ENCODE measurements around the gene LATS2. TPM values are rescaled to one million over a fixed set of nuclear protein-coding genes. Genes with fewer than 3 reads are reported as not detected.
"Not testable (repeated sequence)": the region's sequence is repeated elsewhere in the genome, so short reads cannot be mapped to it uniquely, and the experiment has no call there.

LATS2 gene
- total RNA-seq, 2 experiments from 2014 or later: 6.2 to 6.5 TPM

- DNase-seq (no peak), ATAC-seq (ENCODE audit: poor library complexity) (no peak)
- Histone ChIP-seq H3K4me3 (ENCODE audit: low read length) (no peak overlapping the region), H3K4me1 (ENCODE audit: insufficient read depth, low read length) (no peaks in the 10 kb centered on the region), H3K27me3 (ENCODE audit: control insufficient read depth in 1 of 2, insufficient read depth in 2 of 2, low read length in 2 of 2) (no peaks in the 10 kb centered on the region), H3K27ac (ENCODE audit: low read depth in 1 of 2, low read length in 2 of 2) (no peak overlapping the region), H3K9me3 (ENCODE audit: control insufficient read depth in 1 of 2, insufficient read depth in 1 of 2, low read length in 2 of 2) (peaks cover 0 to 4% of the 10 kb centered on the region in 2 experiments), H3K36me3 (ENCODE audit: insufficient read depth, low read length) (no peaks in the 10 kb centered on the region)
- no peak overlapping the region for H3K4me3 Mint-ChIP-seq
- TF ChIP-seq, protein P1, sequence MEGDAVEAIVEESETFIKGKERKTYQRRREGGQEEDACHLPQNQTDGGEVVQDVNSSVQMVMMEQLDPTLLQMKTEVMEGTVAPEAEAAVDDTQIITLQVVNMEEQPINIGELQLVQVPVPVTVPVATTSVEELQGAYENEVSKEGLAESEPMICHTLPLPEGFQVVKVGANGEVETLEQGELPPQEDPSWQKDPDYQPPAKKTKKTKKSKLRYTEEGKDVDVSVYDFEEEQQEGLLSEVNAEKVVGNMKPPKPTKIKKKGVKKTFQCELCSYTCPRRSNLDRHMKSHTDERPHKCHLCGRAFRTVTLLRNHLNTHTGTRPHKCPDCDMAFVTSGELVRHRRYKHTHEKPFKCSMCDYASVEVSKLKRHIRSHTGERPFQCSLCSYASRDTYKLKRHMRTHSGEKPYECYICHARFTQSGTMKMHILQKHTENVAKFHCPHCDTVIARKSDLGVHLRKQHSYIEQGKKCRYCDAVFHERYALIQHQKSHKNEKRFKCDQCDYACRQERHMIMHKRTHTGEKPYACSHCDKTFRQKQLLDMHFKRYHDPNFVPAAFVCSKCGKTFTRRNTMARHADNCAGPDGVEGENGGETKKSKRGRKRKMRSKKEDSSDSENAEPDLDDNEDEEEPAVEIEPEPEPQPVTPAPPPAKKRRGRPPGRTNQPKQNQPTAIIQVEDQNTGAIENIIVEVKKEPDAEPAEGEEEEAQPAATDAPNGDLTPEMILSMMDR (IDR thresholded peaks at IDR 0.05): no peak
- peaks cover 8% of the 10 kb centered on the region for H3K4me1 Mint-ChIP-seq (ENCODE audit: low read depth)
- ChIA-PET POLR2A (interaction anchor here (0.7 kb wide), 1 partner anchor 19 kb away, joined by 5 read pairs; no protein-coding TSS in a partner anchor), CTCF (no interaction called here)
- peaks cover 2% of the 10 kb centered on the region for H3K27me3 Mint-ChIP-seq
- no peaks in the 10 kb centered on the region for H3K36me3 Mint-ChIP-seq (ENCODE audit: low read depth)
- no peak overlapping the region for H3K27ac Mint-ChIP-seq
- intact Hi-C loops (cut with DNase I, micrococcal nuclease): no loop called here
- no peaks in the 10 kb centered on the region for H3K9me3 Mint-ChIP-seq
These were observed 9.7 kb downstream of the LATS2 start for GRCh38 chr13:21051675-21052074.

- TF ChIP-seq, protein P1 (IDR thresholded peaks at IDR 0.05): no peak
- no peaks in the 10 kb centered on the region for H3K36me3 Mint-ChIP-seq (ENCODE audit: low read depth)
These were observed 10.8 kb downstream of the LATS2 start for GRCh38 chr13:21050288-21051197.

DNA sequence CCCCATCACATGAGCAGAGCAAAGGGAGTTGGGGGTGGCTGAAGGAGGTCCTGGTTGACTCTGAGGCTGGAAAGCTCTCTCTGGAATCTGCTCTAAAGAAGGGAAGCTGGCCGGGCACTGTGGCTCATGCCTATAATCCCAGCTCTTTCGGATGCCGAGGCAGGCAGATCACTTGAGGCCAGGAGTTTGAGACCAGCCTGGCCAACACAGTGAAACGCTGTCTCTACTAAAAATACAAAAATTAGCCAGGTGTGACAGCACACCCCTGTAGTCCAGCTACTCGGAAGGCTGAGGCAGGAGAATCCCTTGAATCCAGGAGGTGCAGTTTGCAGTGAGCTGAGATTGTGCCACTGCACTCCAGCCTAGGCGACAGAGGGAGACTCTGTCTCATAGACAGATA is 11.7 kb downstream of the LATS2 start:
- H3K27ac Mint-ChIP-seq; intact Hi-C loops (cut with DNase I, micrococcal nuclease); H3K27ac ChIP-seq (ENCODE audit: low read depth in 1 of 2, low read length in 2 of 2); H3K36me3 Mint-ChIP-seq (ENCODE audit: low read depth); H3K27me3 Mint-ChIP-seq; ATAC-seq (ENCODE audit: poor library complexity); H3K4me1 ChIP-seq (ENCODE audit: insufficient read depth, low read length); H3K9me3 ChIP-seq (ENCODE audit: control insufficient read depth in 1 of 2, insufficient read depth in 1 of 2, low read length in 2 of 2); H3K4me3 ChIP-seq (ENCODE audit: low read length); POLR2A ChIA-PET; H3K4me3 Mint-ChIP-seq; DNase-seq; CTCF ChIA-PET; H3K9me3 Mint-ChIP-seq; H3K27me3 ChIP-seq (ENCODE audit: control insufficient read depth in 1 of 2, insufficient read depth in 2 of 2, low read length in 2 of 2); H3K4me1 Mint-ChIP-seq (ENCODE audit: low read depth); H3K36me3 ChIP-seq (ENCODE audit: insufficient read depth, low read length): not testable (repeated sequence)

More at GRCh38 chr13:21050288-21051197, 10.8 kb downstream of the LATS2 start:
- Mint-ChIP-seq H3K9me3 (no peaks in the 10 kb centered on the region), H3K4me3 (no peak overlapping the region), H3K27me3 (no peaks in the 10 kb centered on the region), H3K27ac (no peak overlapping the region), H3K4me1 (ENCODE audit: low read depth) (peaks cover 8% of the 10 kb centered on the region)
- ChIA-PET CTCF (no interaction called here), POLR2A (no interaction called here)
- Histone ChIP-seq H3K4me1 (ENCODE audit: insufficient read depth, low read length) (no peaks in the 10 kb centered on the region), H3K27me3 (ENCODE audit: control insufficient read depth in 1 of 2, insufficient read depth in 2 of 2, low read length in 2 of 2) (no peaks in the 10 kb centered on the region), H3K9me3 (ENCODE audit: control insufficient read depth in 1 of 2, insufficient read depth in 1 of 2, low read length in 2 of 2) (peaks cover 0 to 4% of the 10 kb centered on the region in 2 experiments), H3K27ac (ENCODE audit: low read depth in 1 of 2, low read length in 2 of 2) (no peak overlapping the region), H3K4me3 (ENCODE audit: low read length) (no peak overlapping the region), H3K36me3 (ENCODE audit: insufficient read depth, low read length) (no peaks in the 10 kb centered on the region)
- DNase-seq (no peak), ATAC-seq (ENCODE audit: poor library complexity) (no peak)
- intact Hi-C loops (cut with DNase I, micrococcal nuclease): no loop called here
